Measurements from ENCODE around the gene WWOX. TPM values are rescaled to one million over a fixed set of nuclear protein-coding genes. Genes with fewer than 3 reads are reported as not detected.

WWOX gene
- total RNA-seq, 3 donors from 2014 or later (not counting 1 experiment from before 2014, with no cell fraction given): 21.0 to 29.8 (median 27.0) TPM

- no peak for TF ChIP-seq CTCF (IDR thresholded peaks at IDR 0.05)
- Mint-ChIP-seq H3K9me3 (no peaks in the 10 kb centered on the region), H3K4me1 (peaks cover 0 to 1% of the 10 kb centered on the region in 2 donors), H3K36me3 (no peaks in the 10 kb centered on the region), H3K27ac (no peak overlapping the region), H3K4me3 (no peak overlapping the region), H3K27me3 (ENCODE audit: low read depth in 2 of 2) (no peaks in the 10 kb centered on the region)
- no peak for ATAC-seq
- H3K36me3 ChIP-seq (ENCODE audit: control insufficient read depth, insufficient read depth, low read length): no peaks in the 10 kb centered on the region
- DNase-seq: no peak
- no peaks in the 10 kb centered on the region for H3K9me3 ChIP-seq (ENCODE audit: control insufficient read depth, insufficient read depth, low read length)
- no peak overlapping the region for H3K27ac ChIP-seq (ENCODE audit: low read length)
- no peaks in the 10 kb centered on the region for H3K27me3 ChIP-seq (ENCODE audit: control insufficient read depth, insufficient read depth, low read length)
- no peak overlapping the region for H3K4me3 ChIP-seq (ENCODE audit: low read length)
- 98% methylated on average over 3 of the region's 3 CpGs for WGBS (ENCODE audit: insufficient coverage)
- no peaks in the 10 kb centered on the region for H3K4me1 ChIP-seq (ENCODE audit: control insufficient read depth, insufficient read depth, low read length)
- intact Hi-C loops (cut with micrococcal nuclease): no loop called here
These were observed 884.9 kb downstream of the WWOX start for GRCh38 chr16:78984324-78984723.

- Mint-ChIP-seq H3K36me3 (no peaks in the 10 kb centered on the region), H3K4me1 (peaks cover 0 to 5% of the 10 kb centered on the region in 2 donors), H3K27me3 (ENCODE audit: low read depth in 2 of 2) (no peaks in the 10 kb centered on the region), H3K9me3 (no peaks in the 10 kb centered on the region), H3K27ac (no peak overlapping the region), H3K4me3 (no peak overlapping the region)
- Histone ChIP-seq H3K36me3 (ENCODE audit: control insufficient read depth, insufficient read depth, low read length) (no peaks in the 10 kb centered on the region), H3K27me3 (ENCODE audit: control insufficient read depth, insufficient read depth, low read length) (no peaks in the 10 kb centered on the region), H3K4me1 (ENCODE audit: control insufficient read depth, insufficient read depth, low read length) (no peaks in the 10 kb centered on the region), H3K27ac (ENCODE audit: low read length) (no peak overlapping the region), H3K4me3 (ENCODE audit: low read length) (no peak overlapping the region), H3K9me3 (ENCODE audit: control insufficient read depth, insufficient read depth, low read length) (no peaks in the 10 kb centered on the region)
- 67% methylated on average over 12 of the region's 12 CpGs for WGBS (ENCODE audit: insufficient coverage)
- intact Hi-C loops (cut with micrococcal nuclease): no loop called here
- no peak for ATAC-seq
- no peak for TF ChIP-seq CTCF (IDR thresholded peaks at IDR 0.05)
- DNase-seq: no peak
These were observed 885.5 kb downstream of the WWOX start for GRCh38 chr16:78984887-78985464.

- H3K9me3 ChIP-seq (ENCODE audit: control insufficient read depth, insufficient read depth, low read length): no peaks in the 10 kb centered on the region
- peaks cover 0 to 5% of the 10 kb centered on the region in 2 donors for H3K4me1 Mint-ChIP-seq
- H3K4me3 Mint-ChIP-seq: no peak overlapping the region
- H3K27ac Mint-ChIP-seq: no peak overlapping the region
- H3K36me3 ChIP-seq (ENCODE audit: control insufficient read depth, insufficient read depth, low read length): no peaks in the 10 kb centered on the region
- intact Hi-C loops (cut with micrococcal nuclease): no loop called here
- H3K27ac ChIP-seq (ENCODE audit: low read length): no peak overlapping the region
- no peaks in the 10 kb centered on the region for H3K9me3 Mint-ChIP-seq
- no peak overlapping the region for H3K4me3 ChIP-seq (ENCODE audit: low read length)
- ATAC-seq: no peak
- DNase-seq: no peak
- H3K36me3 Mint-ChIP-seq: no peaks in the 10 kb centered on the region
- no peaks in the 10 kb centered on the region for H3K27me3 Mint-ChIP-seq (ENCODE audit: low read depth in 2 of 2)
- 89% methylated on average over 9 of the region's 13 CpGs for WGBS (ENCODE audit: insufficient coverage)
- TF ChIP-seq CTCF (IDR thresholded peaks at IDR 0.05): no peak
- no peaks in the 10 kb centered on the region for H3K4me1 ChIP-seq (ENCODE audit: control insufficient read depth, insufficient read depth, low read length)
- no peaks in the 10 kb centered on the region for H3K27me3 ChIP-seq (ENCODE audit: control insufficient read depth, insufficient read depth, low read length)
These were observed 886.5 kb downstream of the WWOX start for GRCh38 chr16:78985716-78986605.

Data from natural killer cell (primary cell).